ENCODE results near the gene ZBED4. TPM values are rescaled to one million over a fixed set of nuclear protein-coding genes. Genes with fewer than 3 reads are reported as not detected.

The ZBED4 gene
- total RNA-seq, 1 donor from 2014 or later, result 22.7 TPM

- Histone ChIP-seq H3K4me3 (ENCODE audit: insufficient read depth, low read depth, low read length) (no peak overlapping the region), H3K9me3 (ENCODE audit: insufficient read depth, low read depth, low read length) (no peaks in the 10 kb centered on the region), H3K9ac (ENCODE audit: low read length) (no peak overlapping the region), H3K4me2 (ENCODE audit: low read length) (no peak overlapping the region), H3K27ac (ENCODE audit: low read depth, low read length) (no peak overlapping the region), H3K36me3 (ENCODE audit: insufficient read depth, low read length) (peaks cover 3% of the 10 kb centered on the region), H3K4me1 (ENCODE audit: insufficient read depth, low read length) (no peaks in the 10 kb centered on the region), H4K20me1 (ENCODE audit: insufficient read depth, low read length) (peaks cover 24% of the 10 kb centered on the region), H3K79me2 (ENCODE audit: insufficient read depth, low read length) (peaks cover 5% of the 10 kb centered on the region), H3K27me3 (ENCODE audit: insufficient read depth, low read length) (no peaks in the 10 kb centered on the region), H2AFZ (ENCODE audit: low read depth, low read length) (no peak overlapping the region)
- peak overlapping the region; percentile 58 for H3K27ac Mint-ChIP-seq (ENCODE audit: unreplicated experiment)
- H3K9me3 Mint-ChIP-seq (ENCODE audit: unreplicated experiment), result peaks cover 2% of the 10 kb centered on the region
- H3K4me3 Mint-ChIP-seq (ENCODE audit: unreplicated experiment), result no peak overlapping the region
- H3K27me3 Mint-ChIP-seq (ENCODE audit: low read depth, unreplicated experiment), result no peaks in the 10 kb centered on the region
- no peaks in the 10 kb centered on the region for H3K4me1 Mint-ChIP-seq (ENCODE audit: low read depth, unreplicated experiment)
- FAIRE-seq (no peak), DNase-seq (ENCODE audit: low read depth) (no peak)
- TF ChIP-seq EZH2 (IDR thresholded peaks at IDR 0.05; ENCODE audit: insufficient read depth, low read length), result no peak
- no peak for TF ChIP-seq CTCF (IDR thresholded peaks at IDR 0.05; ENCODE audit: insufficient read depth, low read depth, low read length)
- H3K36me3 Mint-ChIP-seq (ENCODE audit: low read depth, unreplicated experiment), result peaks cover 18% of the 10 kb centered on the region
These were observed 58.4 kb downstream of the ZBED4 start for GRCh38 chr22:49911881-49912625.

GRCh38 chr22:49913026-49913425 lies 59.4 kb downstream of the ZBED4 start:
- peaks cover 8% of the 10 kb centered on the region for H3K79me2 ChIP-seq (ENCODE audit: insufficient read depth, low read length)
- H4K20me1 ChIP-seq (ENCODE audit: insufficient read depth, low read length), result peaks cover 23% of the 10 kb centered on the region
- TF ChIP-seq CTCF (IDR thresholded peaks at IDR 0.05; ENCODE audit: insufficient read depth, low read depth, low read length) (no peak), EZH2 (IDR thresholded peaks at IDR 0.05; ENCODE audit: insufficient read depth, low read length) (no peak)
- no peak overlapping the region for H3K27ac Mint-ChIP-seq (ENCODE audit: unreplicated experiment)
- H3K36me3 ChIP-seq (ENCODE audit: insufficient read depth, low read length), result peaks cover 3% of the 10 kb centered on the region
- H3K27me3 Mint-ChIP-seq (ENCODE audit: low read depth, unreplicated experiment), result no peaks in the 10 kb centered on the region
- peaks cover 1% of the 10 kb centered on the region for H3K4me1 Mint-ChIP-seq (ENCODE audit: low read depth, unreplicated experiment)
- H3K4me1 ChIP-seq (ENCODE audit: insufficient read depth, low read length), result no peaks in the 10 kb centered on the region
- no peaks in the 10 kb centered on the region for H3K9me3 Mint-ChIP-seq (ENCODE audit: unreplicated experiment)
- DNase-seq (ENCODE audit: low read depth) (no peak), FAIRE-seq (no peak)
- H3K36me3 Mint-ChIP-seq (ENCODE audit: low read depth, unreplicated experiment), result peaks cover 11% of the 10 kb centered on the region
- H3K4me2 ChIP-seq (ENCODE audit: low read length), result no peak overlapping the region
- H3K9ac ChIP-seq (ENCODE audit: low read length), result no peak overlapping the region
- H2AFZ ChIP-seq (ENCODE audit: low read depth, low read length), result no peak overlapping the region
- no peaks in the 10 kb centered on the region for H3K27me3 ChIP-seq (ENCODE audit: insufficient read depth, low read length)
- no peaks in the 10 kb centered on the region for H3K9me3 ChIP-seq (ENCODE audit: insufficient read depth, low read depth, low read length)
- H3K4me3 Mint-ChIP-seq (ENCODE audit: unreplicated experiment), result no peak overlapping the region
- H3K4me3 ChIP-seq (ENCODE audit: insufficient read depth, low read depth, low read length), result no peak overlapping the region
- H3K27ac ChIP-seq (ENCODE audit: low read depth, low read length), result no peak overlapping the region

GRCh38 chr22:49913446-49913845 lies 59.8 kb downstream of the ZBED4 start:
- H3K36me3 ChIP-seq (ENCODE audit: insufficient read depth, low read length), result peaks cover 3% of the 10 kb centered on the region
- H3K9me3 Mint-ChIP-seq (ENCODE audit: unreplicated experiment), result no peaks in the 10 kb centered on the region
- H2AFZ ChIP-seq (ENCODE audit: low read depth, low read length), result no peak overlapping the region
- peaks cover 11% of the 10 kb centered on the region for H3K36me3 Mint-ChIP-seq (ENCODE audit: low read depth, unreplicated experiment)
- no peak overlapping the region for H3K4me3 Mint-ChIP-seq (ENCODE audit: unreplicated experiment)
- TF ChIP-seq EZH2 (IDR thresholded peaks at IDR 0.05; ENCODE audit: insufficient read depth, low read length) (no peak), CTCF (IDR thresholded peaks at IDR 0.05; ENCODE audit: insufficient read depth, low read depth, low read length) (no peak)
- no peak overlapping the region for H3K9ac ChIP-seq (ENCODE audit: low read length)
- no peak overlapping the region for H3K27ac Mint-ChIP-seq (ENCODE audit: unreplicated experiment)
- no peaks in the 10 kb centered on the region for H3K27me3 ChIP-seq (ENCODE audit: insufficient read depth, low read length)
- H3K9me3 ChIP-seq (ENCODE audit: insufficient read depth, low read depth, low read length), result no peaks in the 10 kb centered on the region
- peaks cover 1% of the 10 kb centered on the region for H3K4me1 Mint-ChIP-seq (ENCODE audit: low read depth, unreplicated experiment)
- no peaks in the 10 kb centered on the region for H3K4me1 ChIP-seq (ENCODE audit: insufficient read depth, low read length)
- no peak for DNase-seq (ENCODE audit: low read depth)
- FAIRE-seq, result no peak
- peaks cover 8% of the 10 kb centered on the region for H3K79me2 ChIP-seq (ENCODE audit: insufficient read depth, low read length)
- no peak overlapping the region for H3K4me2 ChIP-seq (ENCODE audit: low read length)
- H4K20me1 ChIP-seq (ENCODE audit: insufficient read depth, low read length), result peaks cover 23% of the 10 kb centered on the region
- no peak overlapping the region for H3K4me3 ChIP-seq (ENCODE audit: insufficient read depth, low read depth, low read length)
- H3K27me3 Mint-ChIP-seq (ENCODE audit: low read depth, unreplicated experiment), result no peaks in the 10 kb centered on the region
- no peak overlapping the region for H3K27ac ChIP-seq (ENCODE audit: low read depth, low read length)

Data from astrocyte (in vitro differentiated cells and primary cell).